K562 treated with DMSO at 1 percent for 24 hours (cell line): Measurements from ENCODE around the gene CSNK1G1. TPM values are rescaled to one million over a fixed set of nuclear protein-coding genes. Genes with fewer than 3 reads are reported as not detected.

Experiments
- total RNA-seq: library from RNA; unstranded; fragments of 300-600 nt; gene quantifications from 2 replicates; pipeline ENCODE4 v1.2.3, GENCODE V29; 2022; ENCODE audit warnings: low read depth; ENCODE audit not compliant: insufficient read depth

CSNK1G1 gene
- 5.5 and 6.9 TPM in 2 replicates for total RNA-seq

GRCh38 chr15:64355944-64356709 is at the start of gene CSNK1G1:
CSNK1G1 (minus strand) TSS chr15:64356173; CDS start chr15:64300499, 55,674 bp downstream.

DNA sequence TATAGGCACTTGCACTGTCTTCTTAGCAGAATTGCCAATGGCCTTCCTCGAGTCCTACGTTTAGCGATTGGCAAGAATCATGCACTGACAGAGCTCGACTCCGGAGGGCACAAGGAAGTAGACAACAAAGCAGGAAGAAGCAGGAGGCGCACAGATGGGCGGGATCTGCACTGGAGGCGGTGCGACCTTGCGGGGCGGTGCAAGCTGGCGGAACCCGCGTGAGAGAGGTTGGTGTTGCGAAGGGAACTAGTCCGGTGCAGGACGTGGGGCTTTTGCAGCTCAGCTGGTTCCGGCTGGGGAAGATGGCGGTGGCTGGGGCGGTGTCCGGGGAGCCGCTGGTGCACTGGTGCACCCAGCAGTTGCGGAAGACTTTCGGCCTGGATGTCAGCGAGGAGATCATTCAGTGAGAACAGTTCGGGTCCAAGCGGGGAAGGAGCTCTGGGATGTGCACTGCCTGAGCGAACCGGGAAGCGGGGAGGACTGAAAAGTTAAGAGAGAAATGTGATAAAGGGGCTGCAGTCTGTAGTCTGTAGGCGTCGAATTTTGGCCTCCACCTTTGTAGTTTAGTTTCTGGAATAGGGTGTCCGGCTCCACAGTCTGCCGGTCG is 31.7 kb upstream of the CSNK1G1 start, which contains the start of gene TRIP4:
TSS of gene TRIP4 (plus strand) at position 275 of the 607 bp plus-strand sequence. CDS start at position 303, 28 bp downstream.

DNA sequence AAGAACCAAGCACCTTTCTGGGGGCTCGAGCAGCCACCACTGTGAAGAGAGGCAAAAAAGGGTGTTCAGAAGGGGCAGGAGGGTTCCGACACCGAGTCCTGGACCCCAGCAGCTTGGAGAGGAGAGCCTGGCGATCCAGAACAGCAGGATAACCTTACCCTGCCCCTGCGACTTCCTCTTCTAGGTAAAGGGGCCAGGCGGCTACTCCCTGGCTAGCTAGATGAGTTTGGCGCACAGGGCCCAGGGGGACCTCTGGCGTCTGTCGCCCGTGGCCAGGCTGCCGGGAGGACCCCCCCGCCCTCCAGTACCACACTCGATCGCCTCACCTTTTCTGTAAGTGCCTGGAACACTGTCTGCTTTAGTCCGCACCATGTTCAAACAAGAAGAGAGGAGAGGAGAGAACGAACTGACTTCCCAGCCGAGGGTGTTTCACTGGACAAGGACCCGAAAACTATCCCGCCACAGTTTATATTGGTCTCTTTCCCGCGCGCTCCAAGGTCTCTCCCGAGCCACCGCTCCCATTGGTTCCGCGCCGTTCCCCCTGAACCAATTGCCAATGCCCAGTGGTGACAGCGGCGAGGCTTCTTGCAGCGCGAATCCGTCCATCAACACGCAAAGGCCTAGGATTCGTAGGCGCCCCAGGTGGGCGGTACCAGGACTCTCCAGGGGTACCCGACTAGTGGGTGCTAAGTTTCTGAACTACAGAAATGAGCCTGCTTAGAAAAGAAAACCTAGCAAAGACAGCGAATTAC is 25.2 kb upstream of the CSNK1G1 start, which contains the start of gene PCLAF:
TSS of gene PCLAF (minus strand) at position 442 of the 752 bp plus-strand sequence. CDS start at position 372, 70 bp downstream.

GRCh38 chr15:64162869-64163658 is 192.9 kb downstream of the CSNK1G1 start, which contains the start of gene PPIB:
PPIB (minus strand) TSS chr15:64163022; CDS start chr15:64162986, 36 bp downstream.

GRCh38 chr15:64151727-64152506 is 204.1 kb downstream of the CSNK1G1 start, which contains the start of gene SNX22:
SNX22 (plus strand) TSS chr15:64151731; CDS start chr15:64151776, 45 bp downstream.

Other genes starting within 250 kb of the CSNK1G1 start
- 1.1 and 1.2 TPM in 2 replicates for gene SNX22, start 204.4 kb downstream of the CSNK1G1 start, total RNA-seq
- gene PPIB, start 193.2 kb downstream of the CSNK1G1 start, total RNA-seq = 477 and 517 TPM in 2 replicates
- gene PCLAF, start 25.3 kb upstream of the CSNK1G1 start, total RNA-seq = 76.5 and 102 TPM in 2 replicates
- gene TRIP4, start 31.7 kb upstream of the CSNK1G1 start, total RNA-seq = 18.7 and 21.4 TPM in 2 replicates
- gene ZNF609, start 104.4 kb upstream of the CSNK1G1 start, total RNA-seq = 18.5 and 18.6 TPM in 2 replicates